22Rv1 (cell line): Measurements from ENCODE around the gene ACTR10.

ENCODE experiments used
- CTCF ChIP-seq: fragments of 450-650 bp; IDR thresholded peaks from 2 replicates; pipeline ENCODE4 v1.5.1; 2017; ENCODE audit warnings: mild to moderate bottlenecking
- ZFX ChIP-seq: fragments of 450-650 bp; IDR thresholded peaks from 2 replicates; pipeline ENCODE4 v1.6.1; 2017; ENCODE audit warnings: antibody characterized with exemption, borderline replicate concordance

GRCh38 chr14:58281969-58282368 lies 82.0 kb downstream of the ACTR10 start:
- TF ChIP-seq CTCF = no peak
- no peak for TF ChIP-seq ZFX
